ENCODE data around the gene VAMP1. TPM values are rescaled to one million over a fixed set of nuclear protein-coding genes. Genes with fewer than 3 reads are reported as not detected.

Gene VAMP1
- total and polyA plus RNA-seq, 2 donors (not counting 3 experiments of a cell fraction or from before 2014, with no cell fraction given), result 7.0 to 9.0 TPM

- Histone ChIP-seq H2AFZ (ENCODE audit: low read depth, low read length) (no peak overlapping the region), H3K4me1 (ENCODE audit: control insufficient read depth, extremely low read depth, insufficient read depth, low read length) (no peaks in the 10 kb centered on the region), H3K4me2 (ENCODE audit: insufficient read depth, low read length) (no peak overlapping the region), H3K4me3 (replicated peaks in 1 of 3; ENCODE audit: insufficient read depth in 1 of 3, low read depth in 1 of 3, low read length in 3 of 3) (no peak overlapping the region), H3K9me1 (replicated peaks; ENCODE audit: control insufficient read depth, extremely low read depth, insufficient read depth, low read length) (no peaks in the 10 kb centered on the region), H4K20me1 (replicated peaks; ENCODE audit: control insufficient read depth, extremely low read depth, insufficient read depth, low read length) (no peaks in the 10 kb centered on the region), H3K79me2 (ENCODE audit: control insufficient read depth, insufficient read depth, low read length) (no peaks in the 10 kb centered on the region), H3K27me3 (ENCODE audit: control insufficient read depth in 2 of 2, insufficient read depth in 2 of 2, low read length in 2 of 2) (no peaks in the 10 kb centered on the region), H3K9me3 (replicated peaks; ENCODE audit: control insufficient read depth, insufficient read depth, low read length) (no peaks in the 10 kb centered on the region), H3K36me3 (ENCODE audit: control insufficient read depth in 2 of 2, extremely low read depth in 1 of 2, insufficient read depth in 2 of 2, low read length in 2 of 2) (no peaks in the 10 kb centered on the region), H3K27ac (ENCODE audit: insufficient read depth, low read depth, low read length) (no peak overlapping the region), H3K9ac (replicated peaks; ENCODE audit: extremely low read depth, insufficient read depth, low read length) (no peak overlapping the region)
- no peak for DNase-seq (ENCODE audit: low read depth, low spot score)
- dilution Hi-C loops (cut with MboI; ENCODE audit: extremely low pct_ligation_motif_present, low sequenced_read_pairs), result no loop called here
- no peak for FAIRE-seq
- POLR2A ChIA-PET, result no interaction called here
- BruUV-seq (replicated peaks), result no TSS peak
- CTCF ChIA-PET, result interaction anchor here (0.9 to 1.4 kb wide), 2 partner anchors 8 to 22 kb away, joined by 3 to 4 read pairs; partner anchors contain the start of gene TAPBPL
- TF ChIP-seq GATA2 (IDR thresholded peaks at IDR 0.05; ENCODE audit: insufficient read depth, insufficient read length, low read depth, low read length), result no peak
- TF ChIP-seq POLR2AphosphoS5 (IDR thresholded peaks at IDR 0.05; ENCODE audit: insufficient read depth, low read depth, low read length), result no peak
- TF ChIP-seq MYC (IDR thresholded peaks at IDR 0.05; ENCODE audit: low read depth, low read length), result no peak
- no peak for TF ChIP-seq EZH2 (IDR thresholded peaks at IDR 0.05; ENCODE audit: borderline replicate concordance, low read depth, low read length, severe bottlenecking)
- TF ChIP-seq POLR2A (IDR thresholded peaks at IDR 0.05; ENCODE audit: low read depth, low read length), result no peak
- no peak for TF ChIP-seq MAX (IDR thresholded peaks at IDR 0.05; ENCODE audit: insufficient read depth, insufficient read length)
- TF ChIP-seq FOS (IDR thresholded peaks at IDR 0.05; ENCODE audit: borderline replicate concordance, insufficient read depth, low read length), result no peak
- no peak for TF ChIP-seq JUN (IDR thresholded peaks at IDR 0.05; ENCODE audit: borderline replicate concordance, insufficient read depth, insufficient read length, low read depth)
- no peak for TF ChIP-seq CTCF (IDR thresholded peaks at IDR 0.05; ENCODE audit: extremely low read depth in 1 of 2, insufficient read depth in 1 of 2, low read depth in 1 of 2, low read length in 2 of 2)
- intact Hi-C loops (cut with micrococcal nuclease), result no loop called here
Measured at GRCh38 chr12:6444031-6444430, 26.4 kb downstream of the VAMP1 start.

All from endothelial cell of umbilical vein (primary cell).